ENCODE measurements around the gene LPP.

Gene LPP

DNA sequence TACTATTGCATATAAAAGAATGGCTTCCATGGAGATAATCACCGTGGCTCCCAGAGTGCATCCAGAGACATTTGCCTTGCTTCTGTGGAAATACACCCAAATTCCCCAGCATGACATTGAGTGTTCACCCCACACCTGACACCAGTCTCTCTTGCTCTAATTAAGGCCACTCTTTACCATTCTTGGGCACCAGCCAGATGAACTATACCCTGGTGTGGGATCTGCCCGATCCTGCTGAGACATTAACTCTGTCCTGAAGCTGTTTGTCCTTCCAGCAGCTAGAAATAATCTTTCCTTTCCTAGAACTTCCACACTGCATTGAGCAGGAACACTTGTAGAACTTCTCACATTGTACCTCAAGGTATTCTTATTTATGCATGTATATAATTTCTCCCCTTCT, 105.2 kb downstream of the LPP start:
- no peak overlapping the region for H3K4me3 ChIP-seq (replicated peaks; ENCODE audit: low read depth, low read length)
- no peak for TF ChIP-seq CTCF (IDR thresholded peaks at IDR 0.05; ENCODE audit: low read depth, low read length, missing control alignments)
- no peak for DNase-seq (ENCODE audit: extremely low read depth, low read depth)

GRCh38 chr3:188259596-188259995, 105.6 kb downstream of the LPP start:
- H3K4me3 ChIP-seq (replicated peaks; ENCODE audit: low read depth, low read length), result no peak overlapping the region
- no peak for TF ChIP-seq CTCF (IDR thresholded peaks at IDR 0.05; ENCODE audit: low read depth, low read length, missing control alignments)
- DNase-seq (ENCODE audit: extremely low read depth, low read depth), result no peak

DNA sequence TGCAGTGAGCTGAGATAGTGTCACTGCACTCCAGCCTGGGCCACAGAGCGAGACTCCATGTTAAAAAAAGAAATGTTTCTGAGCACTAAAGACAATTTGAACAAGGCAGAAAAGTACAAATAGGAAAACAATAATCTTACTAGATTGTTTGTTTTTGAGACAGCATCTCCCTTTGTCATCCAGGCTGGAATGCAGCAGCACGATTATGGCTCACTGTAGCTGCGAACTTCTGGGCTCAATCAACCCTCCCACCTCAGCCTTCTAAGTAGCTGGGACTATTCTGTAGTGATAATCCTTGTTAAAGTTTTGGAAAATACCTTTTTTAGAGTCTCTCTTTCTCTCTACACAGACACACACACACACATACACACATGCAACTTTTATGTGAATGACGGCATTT, 107.1 kb downstream of the LPP start:
- no peak overlapping the region for H3K4me3 ChIP-seq (replicated peaks; ENCODE audit: low read depth, low read length)
- TF ChIP-seq CTCF (IDR thresholded peaks at IDR 0.05; ENCODE audit: low read depth, low read length, missing control alignments), result no peak
- DNase-seq (ENCODE audit: extremely low read depth, low read depth), result no peak

GRCh38 chr3:188262488-188262887, 108.5 kb downstream of the LPP start:
- no peak overlapping the region for H3K4me3 ChIP-seq (replicated peaks; ENCODE audit: low read depth, low read length)
- TF ChIP-seq CTCF (IDR thresholded peaks at IDR 0.05; ENCODE audit: low read depth, low read length, missing control alignments), result no peak
- no peak for DNase-seq (ENCODE audit: extremely low read depth, low read depth)

DNA sequence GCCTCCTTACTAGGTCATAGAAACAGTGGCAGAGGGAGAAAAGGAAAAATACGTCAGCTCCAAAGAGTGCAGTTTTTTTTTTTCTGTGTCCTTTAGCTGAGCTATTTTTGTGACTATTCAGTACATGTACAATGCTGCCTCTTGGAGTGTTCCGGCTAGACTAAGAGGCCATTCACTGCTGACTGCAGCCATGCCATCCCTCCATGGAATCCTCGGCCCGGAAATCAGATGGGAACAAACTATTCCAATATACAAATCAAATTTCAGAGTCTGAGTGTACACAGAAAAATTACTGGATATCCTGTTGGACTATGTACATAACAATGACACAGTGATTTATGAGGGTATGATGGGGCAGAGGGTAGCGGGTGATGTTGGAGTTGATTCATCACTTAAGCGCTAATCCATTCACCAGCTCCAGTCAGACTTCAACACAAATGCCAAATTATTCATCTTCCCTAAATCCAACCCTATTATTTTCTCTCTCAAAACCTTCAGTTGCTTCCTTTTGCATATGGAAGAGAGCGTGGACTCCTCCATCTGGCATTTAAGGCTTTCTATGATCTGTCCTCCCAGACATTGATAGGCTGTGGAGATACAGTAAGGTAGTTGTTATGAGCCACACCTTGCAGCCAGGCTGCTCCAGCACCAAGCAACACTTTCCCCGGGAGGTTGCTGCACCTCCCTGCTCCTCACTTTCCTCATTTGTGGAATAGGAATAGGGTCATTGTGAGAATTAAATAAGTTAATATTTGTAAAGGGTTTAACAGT, 109.1 kb downstream of the LPP start:
- TF ChIP-seq CTCF (IDR thresholded peaks at IDR 0.05; ENCODE audit: low read depth, low read length, missing control alignments), result no peak
- DNase-seq (ENCODE audit: extremely low read depth, low read depth), result peak; percentile 65
- no peak overlapping the region for H3K4me3 ChIP-seq (replicated peaks; ENCODE audit: low read depth, low read length)

- H3K4me3 ChIP-seq (replicated peaks; ENCODE audit: low read depth, low read length), result no peak overlapping the region
- DNase-seq (ENCODE audit: extremely low read depth, low read depth), result no peak
- no peak for TF ChIP-seq CTCF (IDR thresholded peaks at IDR 0.05; ENCODE audit: low read depth, low read length, missing control alignments)
Measured at GRCh38 chr3:188264226-188265207, 110.6 kb downstream of the LPP start.
